HG03108 (cell line): Measurements from ENCODE around the gene GRIK3.
"Not testable (repeated sequence)": the region's sequence is repeated elsewhere in the genome, so short reads cannot be mapped to it uniquely, and the experiment has no call there.

Source experiments
- ATAC-seq: cut with Tn5 transposase; IDR thresholded peaks from one replicate; pipeline ENCODE4 v1.9.1; 2021; ENCODE audit warnings: moderate library complexity; ENCODE audit not compliant: unreplicated experiment

The GRIK3 gene

DNA sequence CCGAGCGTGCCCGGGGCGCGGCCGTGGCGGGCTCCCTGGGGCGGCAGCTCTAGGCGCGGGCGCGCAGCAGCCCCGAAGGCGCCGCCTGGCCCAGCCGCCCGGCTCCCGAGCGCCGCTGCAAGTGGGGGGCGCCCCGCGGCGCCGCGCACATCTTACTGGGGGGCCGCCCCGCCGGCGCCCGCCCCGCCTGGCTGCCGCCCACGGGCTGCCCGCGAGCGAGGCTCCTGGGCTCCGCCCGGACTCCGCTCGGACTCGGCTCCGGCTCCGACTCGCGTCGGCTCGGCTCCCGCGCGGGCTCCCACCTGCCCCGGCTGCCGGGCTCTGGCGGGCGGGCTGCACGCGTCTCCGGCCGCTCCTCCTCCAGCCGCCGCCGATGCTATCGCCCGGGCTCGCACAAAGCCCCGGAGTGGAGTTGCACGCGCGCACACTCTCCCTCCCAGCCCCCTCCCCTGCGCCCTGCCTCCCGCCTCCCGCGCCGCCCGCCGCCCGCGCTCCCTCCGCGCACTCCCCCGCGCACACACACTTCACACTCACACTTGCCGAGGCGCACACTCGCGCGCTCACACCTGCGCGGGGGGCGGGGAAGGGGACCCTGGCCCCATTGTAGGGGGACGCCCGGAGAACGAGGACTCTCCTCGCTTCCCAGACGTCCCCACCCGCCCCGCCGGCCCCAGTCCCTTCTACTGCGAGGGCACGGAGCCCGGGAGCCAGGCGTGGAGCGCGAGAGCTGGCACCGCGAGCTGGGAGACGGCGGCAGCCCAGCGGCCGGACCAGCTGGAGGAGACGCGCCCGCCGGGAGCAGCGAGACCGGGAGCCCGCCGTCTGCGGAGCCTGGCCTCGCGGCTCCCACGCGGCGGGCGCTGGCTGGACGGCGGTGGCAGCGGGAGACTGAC, at the start of gene GRIK3:
GRIK3 (minus strand) TSS at position 395 of the 893 bp plus-strand sequence. CDS start 407 bp downstream, outside the sequence.
- ATAC-seq = no peak

DNA sequence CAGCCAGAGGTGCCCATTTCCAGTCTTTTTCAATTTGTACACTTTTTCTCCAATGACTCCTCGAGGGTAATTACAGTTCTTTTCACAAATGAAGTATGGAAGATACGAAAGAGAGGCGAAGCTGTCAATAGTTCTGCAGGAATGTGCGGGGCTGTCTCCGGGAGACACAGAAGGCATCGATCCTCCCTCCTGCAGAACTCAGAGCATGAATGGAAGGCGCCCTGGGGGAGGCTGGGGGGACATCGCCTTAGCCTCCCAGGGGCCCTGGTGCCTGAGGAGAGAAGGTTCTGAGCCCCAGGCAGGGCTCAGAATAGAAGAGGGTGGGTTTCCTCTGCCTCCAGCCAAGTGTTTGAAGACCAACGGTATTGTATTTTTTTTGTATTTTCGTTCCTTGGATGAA, 49.7 kb upstream of the GRIK3 start:
- ATAC-seq = no peak

DNA sequence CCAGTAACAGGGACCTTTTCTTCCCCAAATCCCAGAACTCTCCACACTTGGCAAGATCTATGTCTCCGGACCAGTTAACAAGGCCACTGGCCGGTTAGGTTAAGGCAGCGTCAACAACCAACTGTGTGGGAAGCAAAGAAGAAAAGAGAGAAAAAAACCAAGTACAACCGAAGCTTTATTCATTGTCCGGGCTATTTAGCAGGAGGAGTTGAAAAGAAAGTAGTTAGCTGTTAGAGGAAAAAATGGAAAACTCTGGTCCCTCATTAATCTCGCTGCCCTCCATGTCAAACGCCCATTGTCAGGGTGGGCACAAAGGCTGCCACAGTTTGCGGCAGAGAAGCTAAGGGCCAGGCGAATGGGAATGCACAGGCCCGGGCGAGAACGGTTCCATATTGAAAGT, 49.3 kb upstream of the GRIK3 start:
- no peak for ATAC-seq

DNA sequence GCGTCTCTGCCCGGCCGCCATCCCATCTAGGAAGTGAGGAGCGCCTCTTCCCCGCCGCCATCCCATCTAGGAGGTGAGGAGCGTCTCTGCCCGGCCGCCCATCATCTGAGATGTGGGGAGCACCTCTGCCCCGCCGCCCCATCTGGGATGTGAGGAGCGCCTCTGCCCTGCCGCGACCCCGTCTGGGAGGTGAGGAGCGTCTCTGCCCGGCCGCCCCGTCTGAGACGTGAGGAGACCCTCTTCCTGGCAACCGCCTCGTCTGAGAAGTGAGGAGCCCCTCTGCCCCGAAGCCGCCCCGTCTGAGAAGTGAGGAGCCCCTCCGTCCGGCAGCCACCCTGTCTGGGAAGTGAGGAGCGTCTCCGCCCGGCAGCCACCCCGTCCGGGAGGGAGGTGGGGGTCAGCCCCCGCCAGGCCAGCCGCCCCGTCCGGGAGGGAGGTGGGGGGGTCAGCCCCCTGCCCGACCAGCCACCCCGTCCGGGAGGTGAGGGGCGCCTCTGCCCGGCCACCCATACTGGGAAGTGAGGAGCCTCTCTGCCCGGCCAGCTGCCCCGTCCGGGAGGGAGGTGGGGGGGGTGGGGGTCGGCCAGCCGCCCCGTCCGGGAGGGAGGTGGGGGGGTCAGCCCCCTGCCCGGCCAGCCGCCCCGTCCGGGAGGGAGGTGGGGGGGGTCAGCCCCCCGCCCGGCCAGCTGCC, 46.1 kb upstream of the GRIK3 start:
- ATAC-seq = not testable (repeated sequence)

DNA sequence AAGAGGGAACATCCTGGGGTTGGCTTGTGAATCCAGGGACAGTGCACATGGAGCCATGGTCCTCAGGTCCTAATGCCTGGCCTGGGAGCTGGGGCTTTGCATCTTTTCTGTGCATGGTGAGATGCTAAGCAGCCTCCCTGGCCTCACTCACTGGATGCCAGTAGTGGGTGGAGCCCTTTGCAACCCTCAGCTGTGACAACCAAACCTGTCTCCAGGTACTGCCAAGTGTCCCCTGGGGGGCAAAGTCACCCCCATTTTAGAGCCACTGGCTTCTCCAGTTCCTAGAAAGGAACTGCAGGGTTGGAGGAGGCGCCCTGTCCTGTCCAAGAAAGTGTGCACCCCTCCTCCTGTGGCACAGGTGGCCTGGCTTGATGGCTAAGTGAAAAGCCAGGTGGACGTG, 44.6 kb upstream of the GRIK3 start:
- ATAC-seq = no peak

DNA sequence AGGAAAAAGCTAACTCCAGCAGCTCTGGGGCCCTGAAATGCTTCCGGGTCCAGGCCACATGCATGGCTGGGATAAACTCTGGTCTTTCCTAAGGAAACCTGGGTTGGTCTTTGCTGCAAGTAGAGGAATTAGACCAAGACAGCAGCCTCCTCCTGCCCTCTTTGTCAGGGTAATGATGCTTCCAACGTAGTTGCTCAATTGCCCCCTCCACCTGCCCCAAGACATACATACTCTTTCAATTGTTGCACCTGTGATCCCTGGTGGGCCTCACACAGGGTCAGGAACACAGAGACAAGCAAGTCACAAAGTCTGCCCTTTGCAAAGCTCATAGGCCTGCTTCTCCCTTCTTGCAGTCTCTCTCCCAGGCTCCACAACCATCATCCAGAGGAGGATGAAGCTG, 41.9 kb upstream of the GRIK3 start:
- ATAC-seq = no peak

DNA sequence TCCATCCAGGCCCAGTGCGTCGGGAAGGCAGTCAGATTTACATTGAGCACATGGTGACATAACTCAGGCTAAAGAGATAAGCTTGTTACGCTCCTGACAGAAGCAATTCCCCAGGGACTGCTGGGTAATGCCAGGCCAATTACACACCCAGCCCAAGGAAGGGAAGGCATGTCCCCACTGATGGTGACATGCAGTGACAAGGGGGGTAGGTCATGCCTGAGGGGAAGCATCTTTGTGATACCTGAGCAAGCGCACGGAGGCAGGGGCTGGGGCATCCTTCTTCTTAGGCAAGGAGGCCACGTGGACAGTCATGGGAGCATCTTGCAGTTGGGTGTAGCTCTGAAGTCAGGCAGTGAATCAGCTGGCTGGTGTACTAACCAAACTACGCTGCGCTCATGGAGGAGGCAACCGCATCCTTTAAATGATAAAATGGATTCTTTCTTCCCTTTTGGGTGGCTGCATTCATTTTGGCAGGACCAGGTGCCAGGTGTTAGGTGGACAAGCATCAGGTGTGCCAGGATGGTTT, 39.6 kb upstream of the GRIK3 start:
- no peak for ATAC-seq

DNA sequence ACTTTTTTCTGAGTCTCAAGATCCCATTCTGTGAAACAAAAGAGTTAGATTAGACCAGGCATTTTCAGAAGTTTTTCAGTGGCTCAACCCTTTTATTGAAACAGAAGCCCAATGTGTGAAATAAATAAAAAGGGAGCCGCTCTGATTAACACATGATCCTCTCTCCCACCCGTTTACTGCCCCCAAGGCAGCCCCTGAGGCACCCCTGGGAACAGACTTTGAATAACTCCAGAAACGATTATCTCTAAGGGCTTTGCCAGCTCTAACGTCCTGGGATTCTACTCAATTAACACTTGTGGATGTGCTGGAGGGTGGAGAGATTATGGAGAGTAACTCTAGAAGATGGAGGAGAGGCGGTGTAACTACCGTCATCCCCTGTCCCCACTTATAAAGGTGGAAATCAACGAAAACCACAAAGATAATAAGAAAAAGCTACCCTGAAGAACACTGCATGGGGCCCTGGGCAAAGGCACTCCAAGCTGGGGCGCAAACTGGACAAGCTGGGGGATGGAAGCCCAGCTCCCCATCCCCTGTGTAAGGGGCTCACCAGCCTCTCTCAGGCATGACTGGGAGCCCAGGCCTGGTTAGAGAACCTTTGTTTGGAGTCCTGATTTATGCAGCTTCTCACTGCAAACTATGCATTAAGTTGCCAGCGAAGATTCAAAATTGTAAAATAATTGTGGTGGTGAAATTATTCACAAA, 39.0 kb upstream of the GRIK3 start:
- no peak for ATAC-seq

DNA sequence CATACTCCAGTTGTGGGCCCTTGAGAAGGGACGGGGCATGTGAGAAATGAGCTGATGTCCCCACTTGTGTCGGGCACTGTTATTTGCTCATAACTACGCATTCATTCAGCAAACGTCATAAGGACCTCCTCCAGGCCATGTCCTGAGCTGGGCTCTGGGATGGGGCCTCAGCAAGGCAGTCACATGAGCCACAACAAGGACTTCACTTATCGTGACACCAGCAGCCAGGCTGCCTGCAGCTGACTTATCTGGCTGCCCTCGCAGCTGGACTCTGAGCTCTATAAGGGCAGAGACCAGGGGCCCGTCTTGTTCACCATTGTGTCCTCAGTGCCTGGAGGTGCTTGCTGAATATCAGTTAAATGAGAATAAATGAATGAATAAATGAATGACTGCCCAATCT, 37.5 kb upstream of the GRIK3 start:
- ATAC-seq = no peak

DNA sequence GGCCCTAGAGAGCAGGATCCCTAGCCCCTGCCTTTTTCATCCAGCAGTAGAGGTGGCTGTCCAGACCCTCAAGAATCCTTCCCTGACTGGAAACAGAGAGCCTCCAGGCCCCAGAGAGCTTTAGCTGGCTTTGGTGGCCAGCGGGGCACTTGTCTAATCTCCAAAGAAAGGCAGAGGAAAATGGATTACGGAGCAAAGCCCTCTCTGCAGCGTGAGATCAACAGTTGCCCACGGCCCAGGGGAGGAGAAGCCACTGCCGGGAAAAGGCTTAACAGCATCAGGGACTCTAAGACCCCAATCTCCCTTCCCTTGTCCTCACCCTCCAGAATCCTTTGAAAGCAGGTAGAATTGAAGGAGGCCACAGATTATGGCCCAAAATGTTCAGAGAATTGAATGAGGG, 35.8 kb upstream of the GRIK3 start:
- ATAC-seq = no peak

DNA sequence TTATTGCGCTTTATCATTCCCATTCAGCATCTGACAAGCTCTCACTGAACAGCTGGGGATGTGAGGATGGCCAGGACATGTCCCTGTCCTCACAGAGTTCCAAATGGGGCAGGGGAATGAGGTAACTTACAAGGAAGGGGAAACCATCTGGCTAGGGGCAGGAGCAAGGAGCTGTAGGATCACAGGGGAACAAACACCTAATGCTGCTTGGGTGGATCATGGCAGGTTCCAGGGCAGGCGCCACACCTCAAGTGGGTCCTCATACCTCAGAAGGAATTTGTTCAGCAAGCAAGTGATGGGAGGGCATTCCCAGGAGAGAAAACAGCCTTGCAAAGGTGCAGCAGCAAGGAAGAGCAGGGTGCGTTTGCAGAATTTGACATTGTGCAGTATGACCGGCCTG, 35.1 kb upstream of the GRIK3 start:
- no peak for ATAC-seq

DNA sequence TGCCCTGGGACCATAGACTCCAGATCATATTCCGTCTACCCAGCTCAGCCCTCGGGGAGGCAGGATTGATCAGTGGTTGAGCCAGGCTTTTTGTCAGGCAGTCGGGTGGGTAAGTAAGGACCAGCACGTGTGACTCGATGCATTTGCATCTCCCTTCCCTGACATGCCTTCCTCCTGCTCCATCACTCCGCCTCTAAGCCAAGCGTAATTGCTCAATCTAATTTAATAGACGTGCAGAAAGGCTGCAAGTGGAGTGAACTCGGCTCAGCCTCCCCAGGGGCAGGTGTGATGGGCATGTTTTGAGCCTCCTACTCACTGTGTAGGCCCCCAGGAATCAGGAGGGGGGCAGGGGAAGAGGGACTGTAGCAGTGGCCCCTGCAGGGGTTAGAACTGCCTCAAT, 34.6 kb upstream of the GRIK3 start:
- no peak for ATAC-seq

DNA sequence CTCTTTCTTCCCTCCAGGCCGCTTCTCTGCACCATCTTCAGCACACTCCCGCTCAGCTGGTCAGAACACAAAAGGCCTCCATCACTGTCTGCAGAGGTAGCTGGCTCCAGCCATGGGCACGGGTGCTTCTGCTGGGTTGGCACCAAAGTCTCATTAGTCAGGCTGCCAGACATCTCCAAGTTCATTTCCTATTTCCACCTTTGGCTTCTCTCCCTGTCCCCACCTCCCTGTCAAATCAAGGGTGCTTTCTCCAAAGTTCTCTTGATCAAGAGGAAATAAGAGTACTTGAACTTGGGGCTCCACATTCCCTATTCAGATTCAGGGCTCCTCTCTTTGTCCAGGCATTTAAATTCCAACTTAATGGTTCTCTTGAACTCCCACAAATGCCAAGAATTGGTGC, 33.9 kb upstream of the GRIK3 start:
- no peak for ATAC-seq

DNA sequence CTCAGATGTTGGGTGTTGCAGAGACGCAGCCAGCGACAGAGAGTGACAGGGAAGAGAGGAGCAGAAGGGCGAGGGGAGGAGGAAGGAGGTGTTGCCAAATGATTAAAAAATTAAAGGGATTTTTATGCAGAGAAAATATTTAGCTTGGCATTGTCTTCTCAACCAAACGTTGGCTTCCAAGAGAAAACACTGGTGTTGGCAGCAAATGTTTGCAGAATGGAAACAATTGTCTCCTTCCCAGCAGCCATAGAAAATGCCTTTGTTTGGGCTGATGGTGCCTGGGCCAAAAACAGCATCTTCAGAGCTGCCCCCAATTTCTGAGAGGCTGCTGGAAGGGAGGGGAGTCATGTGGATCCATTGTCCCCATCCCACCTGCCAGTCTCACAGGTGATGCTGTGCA, 29.7 kb upstream of the GRIK3 start:
- no peak for ATAC-seq

DNA sequence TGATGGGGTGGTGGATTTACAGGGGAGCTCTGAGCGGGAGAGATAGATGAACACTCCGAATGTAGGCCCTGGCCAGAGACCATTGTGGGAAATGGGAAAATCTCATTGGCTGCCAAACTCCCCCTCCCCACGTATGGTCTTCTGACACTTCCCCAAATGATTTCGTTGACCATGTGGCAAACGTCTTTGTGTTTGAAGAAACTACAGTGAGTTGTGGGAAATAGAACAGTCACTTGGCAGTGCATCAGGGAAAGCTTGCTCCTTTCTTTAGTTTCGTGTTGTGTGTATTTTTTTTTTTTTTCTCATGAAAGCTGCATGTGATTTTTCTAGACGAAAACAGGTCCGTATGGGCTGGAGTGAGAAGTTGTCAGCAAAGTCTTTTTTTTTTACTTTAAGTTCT, 25.0 kb upstream of the GRIK3 start:
- no peak for ATAC-seq

DNA sequence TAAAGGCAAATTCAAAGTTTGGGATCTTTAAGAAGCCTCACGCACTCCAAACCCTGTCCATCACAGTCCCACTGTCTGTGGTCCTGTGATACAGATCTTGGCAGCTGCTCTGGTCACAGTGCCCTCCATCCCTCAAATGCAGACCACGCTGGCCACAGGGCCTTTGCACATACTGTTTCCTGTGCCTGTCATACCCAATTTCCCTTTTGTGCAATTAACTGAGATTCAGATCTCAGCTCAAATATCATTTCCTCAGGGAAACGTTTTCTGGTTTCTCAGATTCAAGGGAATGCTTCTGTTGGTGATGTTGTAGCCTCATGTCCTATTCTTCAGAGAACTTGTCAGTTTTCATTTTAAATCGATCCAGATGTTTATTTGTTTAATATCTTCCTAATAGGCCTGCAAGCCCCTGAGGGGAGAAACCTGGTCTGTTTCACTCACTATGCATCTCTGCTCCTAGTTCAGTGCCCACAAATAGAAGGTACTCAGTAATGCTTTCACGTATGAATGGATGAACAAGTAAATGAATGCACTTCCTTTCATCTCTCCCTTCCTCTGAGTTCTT, 24.2 kb upstream of the GRIK3 start:
- no peak for ATAC-seq

DNA sequence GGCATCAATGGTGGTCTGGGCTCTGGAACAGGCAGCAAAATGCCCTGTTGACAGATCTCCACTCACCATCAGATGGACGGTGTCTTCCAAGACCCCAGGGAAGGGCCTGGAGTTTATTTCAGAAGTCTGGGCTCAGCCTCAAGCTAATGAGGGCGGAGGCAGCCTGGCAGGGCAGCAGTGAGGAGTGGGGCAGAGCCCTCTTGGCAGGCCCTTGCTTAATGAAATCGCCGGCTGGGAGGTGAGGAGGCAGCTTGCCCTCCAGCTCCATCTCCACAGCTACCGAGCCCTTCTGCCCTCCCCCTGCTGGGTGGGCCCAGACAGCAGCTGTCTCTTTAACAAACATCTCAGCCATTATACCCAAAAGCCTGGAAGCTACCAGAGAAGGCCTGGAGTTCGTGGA, 22.0 kb upstream of the GRIK3 start:
- no peak for ATAC-seq

DNA sequence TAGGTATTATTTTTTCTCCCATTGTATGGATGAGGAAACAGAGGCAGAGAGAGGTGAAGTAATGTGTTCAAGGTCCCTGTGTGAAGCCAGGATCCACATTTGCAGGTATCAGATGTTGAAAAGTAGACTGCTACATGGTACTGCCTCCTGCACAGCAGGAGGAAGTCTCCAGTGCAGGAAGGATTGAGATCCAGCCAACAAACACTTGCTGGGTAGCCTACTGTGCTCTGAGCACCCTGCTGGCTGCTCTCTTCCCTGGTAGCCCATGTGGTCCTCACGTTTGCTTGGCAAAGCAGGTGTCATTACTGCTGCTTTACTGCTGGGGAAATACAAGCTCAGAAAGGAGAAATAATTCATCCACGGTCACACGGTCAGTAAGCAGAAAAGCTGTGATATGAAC, 21.3 kb upstream of the GRIK3 start:
- no peak for ATAC-seq

DNA sequence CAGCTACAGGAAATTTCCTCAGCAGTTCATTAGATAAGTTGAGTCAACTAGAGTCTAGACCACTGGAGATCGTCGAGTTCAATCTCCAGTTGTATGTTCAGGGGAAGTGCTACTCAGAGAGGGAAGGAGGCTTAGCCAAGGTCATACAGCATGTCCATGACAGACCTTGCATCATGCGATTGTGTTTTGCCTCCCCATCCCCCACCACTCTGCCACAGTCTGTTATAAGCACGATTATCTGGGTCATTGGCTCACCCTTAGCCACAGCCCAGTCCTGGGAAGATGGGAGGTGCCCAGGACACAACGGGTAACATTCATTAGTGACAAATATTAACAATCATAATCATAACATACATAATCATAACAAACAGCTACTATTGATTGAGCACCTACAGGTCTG, 18.9 kb upstream of the GRIK3 start:
- ATAC-seq = no peak

DNA sequence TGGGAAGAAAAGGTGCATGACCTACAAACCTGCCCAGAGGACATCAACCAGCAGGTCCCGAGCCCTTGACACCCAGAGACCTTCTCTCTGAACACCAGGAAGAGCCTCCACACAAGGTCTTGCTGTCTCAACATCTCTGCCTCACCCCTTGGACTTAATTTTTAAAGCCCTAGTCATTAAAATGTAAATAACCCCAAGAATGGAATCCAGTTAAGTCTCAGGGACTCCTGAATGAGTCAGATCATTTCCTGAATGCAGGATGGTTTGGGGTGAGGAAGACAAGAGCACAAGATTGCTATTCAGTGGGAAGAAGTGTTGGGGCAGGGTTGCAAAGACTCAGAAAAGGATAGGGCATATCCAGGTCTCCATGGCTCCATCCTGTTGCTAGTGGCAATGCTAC, 17.8 kb upstream of the GRIK3 start:
- ATAC-seq = no peak

DNA sequence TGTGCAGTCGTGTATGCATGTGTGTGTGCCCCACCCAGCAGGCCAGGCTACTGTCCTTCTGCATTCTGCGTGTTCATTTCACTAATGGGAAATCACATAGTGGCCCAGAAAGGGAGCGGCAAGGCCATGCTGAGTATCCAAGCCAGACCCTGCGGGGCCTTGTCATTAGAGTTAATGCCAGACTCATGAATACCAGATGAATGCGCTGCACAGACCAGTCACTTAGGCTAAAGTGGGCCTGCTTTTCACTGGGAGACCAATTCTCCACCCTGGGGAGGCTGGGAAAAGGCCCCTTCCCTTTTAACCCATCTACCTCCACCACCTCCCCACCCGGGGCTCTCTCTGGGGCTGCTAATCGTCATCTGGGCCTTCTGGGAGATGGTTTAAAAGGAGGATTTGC, 17.0 kb upstream of the GRIK3 start:
- ATAC-seq = no peak
